ENCODE measurements around the gene ETV3L. TPM values are rescaled to one million over a fixed set of nuclear protein-coding genes. Genes with fewer than 3 reads are reported as not detected.
"Not testable (repeated sequence)": the region's sequence is repeated elsewhere in the genome, so short reads cannot be mapped to it uniquely, and the experiment has no call there.

Gene ETV3L
- total RNA-seq, 1 donor from 2014 or later, result not detected

DNA sequence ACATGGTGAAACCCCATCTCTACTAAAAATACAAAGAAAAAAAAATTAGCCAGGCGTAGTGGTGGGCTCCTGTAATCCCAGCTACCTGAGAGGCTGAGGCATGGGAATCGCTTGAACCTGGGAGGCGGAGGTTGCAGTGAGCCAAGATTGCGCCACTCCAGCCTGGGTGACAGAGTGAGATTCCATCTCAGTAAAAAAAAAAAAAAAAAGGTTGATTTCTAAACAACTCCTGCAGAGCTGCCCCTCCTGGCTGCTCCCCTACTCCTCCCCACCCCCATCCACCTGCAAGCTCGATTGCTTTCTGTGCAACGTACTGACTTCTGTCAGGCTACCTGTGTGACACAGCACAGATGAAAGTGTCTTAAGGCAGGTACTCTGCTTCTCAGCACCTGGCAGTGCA, 13.3 kb downstream of the ETV3L start:
- intact Hi-C loops (cut with micrococcal nuclease), result no loop called here

DNA sequence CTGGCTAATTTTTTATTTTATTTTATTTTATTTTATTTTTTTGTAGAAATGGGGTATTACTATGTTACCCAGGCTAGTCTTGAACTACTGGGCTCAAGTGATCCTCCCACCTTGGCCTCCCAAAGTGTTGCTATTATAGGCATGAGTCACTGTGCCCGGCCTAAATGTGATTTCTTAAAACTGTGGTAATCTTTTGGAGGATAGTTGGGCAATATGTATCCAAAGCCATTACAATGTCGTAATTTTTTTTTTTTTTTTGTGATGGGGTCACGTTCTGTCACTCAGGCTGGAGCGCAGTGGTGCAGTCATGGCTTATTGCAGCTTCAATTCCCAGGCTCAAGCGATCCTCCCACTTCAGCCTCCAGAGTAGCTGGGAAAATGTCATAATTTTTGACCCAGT, 14.2 kb downstream of the ETV3L start:
- intact Hi-C loops (cut with micrococcal nuclease), result no loop called here

DNA sequence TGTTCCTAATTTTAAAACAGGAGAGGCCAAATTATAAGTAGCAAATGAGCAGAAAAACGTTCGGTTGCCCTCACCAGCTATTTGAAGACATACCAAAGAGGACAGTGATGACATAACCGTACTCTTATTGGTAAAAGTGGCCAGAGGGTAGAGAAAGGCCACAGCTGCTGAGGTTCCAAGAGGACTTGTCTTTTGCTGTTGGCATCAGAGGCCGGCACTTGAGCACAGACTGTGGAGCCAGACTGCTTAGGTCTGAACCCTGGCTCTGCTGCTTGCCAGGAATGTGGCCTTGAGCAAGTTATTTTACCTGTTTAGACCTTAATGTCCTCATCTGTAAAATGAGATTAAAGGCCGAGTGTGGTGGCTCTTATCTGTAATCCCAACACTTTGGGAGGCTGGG, 14.9 kb downstream of the ETV3L start:
- intact Hi-C loops (cut with micrococcal nuclease), result no loop called here

DNA sequence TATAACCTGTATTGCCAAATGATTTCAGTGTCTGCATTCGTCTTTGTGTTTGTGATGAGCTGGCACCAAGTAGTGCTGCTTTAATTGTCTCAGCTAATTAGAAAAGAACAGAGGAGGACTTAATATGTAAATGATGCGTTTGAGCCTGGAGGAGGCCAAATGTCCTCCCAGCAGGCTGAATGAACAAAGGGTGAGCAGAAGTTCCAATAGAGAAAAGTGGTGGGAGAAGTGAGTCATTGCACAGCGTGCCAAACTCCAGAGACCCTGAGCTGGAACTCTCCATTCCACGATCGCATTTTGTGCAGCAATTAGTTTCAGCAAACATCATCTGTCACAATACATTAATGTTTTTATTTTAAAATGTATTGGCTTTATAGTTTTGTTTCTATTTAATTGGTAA, 17.9 kb downstream of the ETV3L start:
- intact Hi-C loops (cut with micrococcal nuclease), result no loop called here

DNA sequence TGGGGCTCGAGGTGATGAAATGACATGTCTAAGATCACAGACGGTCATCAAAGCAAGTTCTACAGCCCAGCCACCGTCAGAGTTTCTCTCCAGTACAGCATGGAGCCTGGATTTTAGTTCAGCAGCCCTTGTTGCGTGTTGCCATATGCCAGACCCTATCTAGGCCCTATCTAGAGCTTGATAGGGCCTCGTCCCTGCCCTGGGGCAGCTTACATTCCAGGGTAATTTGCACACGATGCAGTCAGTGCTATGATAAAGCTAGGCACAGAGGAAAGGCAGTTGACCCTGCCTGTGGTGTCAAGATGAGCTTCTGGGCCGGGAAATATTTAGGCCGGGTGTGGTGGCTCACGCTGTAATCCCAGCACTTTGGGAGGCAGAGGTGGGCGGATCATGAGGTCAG, 18.9 kb downstream of the ETV3L start:
- intact Hi-C loops (cut with micrococcal nuclease), result no loop called here

DNA sequence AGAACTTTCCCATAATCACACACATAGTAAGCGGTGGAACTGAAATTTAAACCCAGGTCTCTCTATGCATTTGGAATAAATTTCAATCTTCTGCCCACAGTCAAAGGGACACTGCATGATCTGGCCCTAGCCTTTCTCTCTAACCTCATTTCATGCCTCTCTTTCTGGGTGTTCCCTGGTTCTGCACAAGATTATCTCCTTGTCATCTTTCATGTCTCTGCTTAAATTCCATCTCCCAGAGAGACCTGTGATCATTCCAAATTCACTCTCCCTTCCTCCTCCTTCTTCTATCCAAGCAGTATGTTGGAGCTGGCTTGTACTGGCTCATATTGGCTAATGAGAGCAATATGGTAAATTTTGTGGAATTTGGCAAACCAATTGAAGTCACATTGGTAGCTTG, 22.2 kb downstream of the ETV3L start:
- intact Hi-C loops (cut with micrococcal nuclease), result no loop called here

DNA sequence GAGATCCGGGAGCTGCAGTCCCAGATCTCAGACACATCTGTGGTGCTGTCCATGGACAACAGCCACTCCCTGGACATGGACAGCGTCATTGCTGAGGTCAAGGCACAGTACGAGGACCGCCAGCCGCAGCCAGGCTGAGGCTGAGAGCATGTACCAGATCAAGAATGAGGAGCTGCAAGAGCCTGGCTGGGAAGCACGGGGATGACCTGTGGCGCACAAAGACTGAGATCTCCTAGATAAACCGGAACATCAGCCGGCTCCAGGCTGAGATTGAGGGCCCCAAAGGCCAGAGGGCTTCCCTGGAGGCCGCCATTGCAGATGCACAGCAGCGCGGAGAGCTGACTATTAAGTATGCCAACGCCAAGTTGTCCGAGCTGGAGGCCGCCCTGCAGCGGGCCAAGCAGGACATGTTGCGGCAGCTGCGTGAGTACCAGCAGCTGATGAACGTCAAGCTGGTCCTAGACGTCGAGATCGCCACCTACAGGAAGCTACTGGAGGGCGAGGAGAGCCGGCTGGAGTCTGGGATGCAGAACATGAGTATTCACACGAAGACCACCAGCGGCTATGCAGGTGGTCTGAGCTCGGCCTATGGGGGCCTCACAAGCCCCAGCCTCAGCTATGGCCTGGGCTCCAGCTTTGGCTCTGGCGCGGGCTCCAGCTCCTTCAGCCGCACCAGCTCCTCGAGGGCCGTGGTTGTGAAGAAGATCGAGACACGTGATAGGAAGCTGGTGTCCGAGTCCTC, 25.5 kb downstream of the ETV3L start:
- intact Hi-C loops (cut with micrococcal nuclease), result loop anchor here (1.0 kb wide), 1 partner anchor 164 kb away; no protein-coding TSS in a partner anchor

DNA sequence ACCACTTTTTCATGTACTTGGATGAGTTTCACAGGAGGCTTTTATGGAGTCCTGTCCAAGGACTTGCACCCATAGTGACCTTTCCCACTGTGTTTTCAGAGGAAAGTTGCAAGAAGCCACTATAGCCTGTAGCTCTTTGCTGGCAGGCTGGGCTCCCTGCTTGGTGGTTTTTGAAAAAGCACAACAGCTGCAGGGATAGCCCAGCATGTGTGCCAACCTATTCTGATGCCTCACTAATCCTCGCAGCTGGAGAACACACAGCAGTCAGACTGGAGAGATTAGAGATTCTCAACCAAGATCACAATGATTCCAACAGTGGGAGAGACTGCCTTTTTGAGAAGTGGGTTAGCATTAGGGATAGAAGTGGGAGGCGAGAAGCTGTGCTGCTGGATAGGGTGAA, 30.0 kb downstream of the ETV3L start:
- intact Hi-C loops (cut with micrococcal nuclease), result no loop called here

DNA sequence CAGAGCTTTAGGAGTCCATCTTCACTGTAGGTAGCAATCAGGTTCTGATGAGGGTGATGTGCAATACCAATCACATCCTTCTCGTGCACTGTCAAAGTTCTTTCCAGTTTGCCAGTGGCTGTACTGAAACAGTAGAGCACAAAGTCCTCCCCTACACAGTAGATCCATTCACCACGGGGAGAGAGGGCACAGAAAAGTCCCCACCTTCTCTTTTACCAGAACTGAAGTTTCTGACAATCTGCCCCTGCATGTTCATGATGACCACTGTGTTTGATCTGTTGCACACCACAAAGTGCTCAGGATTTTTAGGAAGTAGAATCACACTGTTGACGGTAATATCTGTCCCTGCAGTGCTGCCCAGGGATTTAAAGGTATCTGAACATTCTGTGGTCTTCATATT, 40.4 kb downstream of the ETV3L start:
- intact Hi-C loops (cut with micrococcal nuclease), result not testable (repeated sequence)

DNA sequence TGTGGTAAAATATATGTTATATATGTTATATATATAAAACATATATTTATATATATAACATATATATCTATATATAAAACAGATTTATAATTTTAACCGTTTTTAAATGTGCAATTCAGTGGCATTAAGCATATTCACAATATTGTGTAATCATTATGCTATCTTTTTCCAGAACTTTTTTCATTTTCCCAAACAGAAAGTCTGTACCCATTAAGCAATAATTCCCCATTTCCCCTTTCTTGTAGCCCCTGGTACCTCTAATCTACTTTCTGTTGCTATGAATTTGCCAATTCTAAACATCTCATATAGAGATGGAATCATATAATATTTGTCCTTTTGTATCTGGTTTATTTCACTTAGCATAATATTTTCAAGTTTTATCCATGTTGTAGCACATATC, 43.3 kb downstream of the ETV3L start:
- intact Hi-C loops (cut with micrococcal nuclease), result no loop called here

DNA sequence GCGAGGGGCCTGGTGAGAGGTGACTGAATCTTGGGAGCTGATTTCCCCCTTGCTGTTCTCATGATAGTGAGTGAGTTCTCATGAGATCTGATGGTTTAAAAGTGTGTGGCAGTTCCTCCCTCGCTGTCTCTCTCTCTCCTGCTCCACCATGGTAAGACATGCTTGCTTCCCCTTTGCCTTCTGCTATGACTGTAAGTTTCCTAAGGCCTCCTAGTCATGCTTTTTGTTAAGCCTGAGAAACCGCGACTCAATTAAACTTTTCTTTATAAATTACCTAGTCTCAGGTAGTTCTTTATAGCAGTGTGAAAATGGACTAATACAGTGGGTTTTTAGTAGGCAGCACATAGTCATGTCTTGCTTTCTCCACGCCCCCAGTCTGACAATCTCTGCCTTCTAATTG, 43.9 kb downstream of the ETV3L start:
- intact Hi-C loops (cut with micrococcal nuclease), result not testable (repeated sequence)

DNA sequence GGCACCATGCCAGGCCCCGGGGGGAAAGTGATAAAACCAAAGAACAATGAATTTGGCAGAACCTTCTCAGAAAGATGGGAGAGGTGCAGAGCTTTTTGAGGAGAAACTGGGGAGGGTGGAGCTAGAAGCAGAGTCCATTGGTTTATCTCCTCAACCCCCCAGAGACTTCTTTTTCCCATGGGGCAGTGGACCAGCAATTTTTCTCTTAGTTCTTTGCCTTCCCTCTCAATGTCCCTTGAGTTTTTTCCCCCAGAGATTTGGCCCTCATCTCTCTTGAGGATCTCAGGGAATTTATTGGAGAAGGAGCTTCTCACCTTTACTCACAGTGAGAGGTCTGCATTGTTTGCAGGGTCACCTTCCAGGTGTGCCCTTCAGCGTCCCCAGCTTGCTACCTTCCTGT, 48.8 kb downstream of the ETV3L start:
- intact Hi-C loops (cut with micrococcal nuclease), result no loop called here

DNA sequence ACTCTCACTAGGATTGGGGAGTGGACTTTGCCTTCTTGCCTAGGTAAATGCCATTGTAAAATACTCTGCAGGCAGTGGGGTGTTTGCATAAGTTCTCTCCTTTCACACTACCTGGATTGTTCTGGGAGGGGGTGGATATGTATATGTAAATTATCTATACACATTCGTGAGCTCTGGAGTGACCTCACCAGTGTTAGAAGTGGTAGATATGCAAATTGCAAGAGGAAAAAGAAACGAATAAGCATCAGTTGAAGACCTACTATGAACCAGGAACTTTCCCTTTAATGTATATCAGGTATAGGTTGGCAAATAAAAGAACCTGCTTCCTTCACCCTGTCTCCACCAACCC, 52.6 kb downstream of the ETV3L start:
- intact Hi-C loops (cut with micrococcal nuclease), result no loop called here

DNA sequence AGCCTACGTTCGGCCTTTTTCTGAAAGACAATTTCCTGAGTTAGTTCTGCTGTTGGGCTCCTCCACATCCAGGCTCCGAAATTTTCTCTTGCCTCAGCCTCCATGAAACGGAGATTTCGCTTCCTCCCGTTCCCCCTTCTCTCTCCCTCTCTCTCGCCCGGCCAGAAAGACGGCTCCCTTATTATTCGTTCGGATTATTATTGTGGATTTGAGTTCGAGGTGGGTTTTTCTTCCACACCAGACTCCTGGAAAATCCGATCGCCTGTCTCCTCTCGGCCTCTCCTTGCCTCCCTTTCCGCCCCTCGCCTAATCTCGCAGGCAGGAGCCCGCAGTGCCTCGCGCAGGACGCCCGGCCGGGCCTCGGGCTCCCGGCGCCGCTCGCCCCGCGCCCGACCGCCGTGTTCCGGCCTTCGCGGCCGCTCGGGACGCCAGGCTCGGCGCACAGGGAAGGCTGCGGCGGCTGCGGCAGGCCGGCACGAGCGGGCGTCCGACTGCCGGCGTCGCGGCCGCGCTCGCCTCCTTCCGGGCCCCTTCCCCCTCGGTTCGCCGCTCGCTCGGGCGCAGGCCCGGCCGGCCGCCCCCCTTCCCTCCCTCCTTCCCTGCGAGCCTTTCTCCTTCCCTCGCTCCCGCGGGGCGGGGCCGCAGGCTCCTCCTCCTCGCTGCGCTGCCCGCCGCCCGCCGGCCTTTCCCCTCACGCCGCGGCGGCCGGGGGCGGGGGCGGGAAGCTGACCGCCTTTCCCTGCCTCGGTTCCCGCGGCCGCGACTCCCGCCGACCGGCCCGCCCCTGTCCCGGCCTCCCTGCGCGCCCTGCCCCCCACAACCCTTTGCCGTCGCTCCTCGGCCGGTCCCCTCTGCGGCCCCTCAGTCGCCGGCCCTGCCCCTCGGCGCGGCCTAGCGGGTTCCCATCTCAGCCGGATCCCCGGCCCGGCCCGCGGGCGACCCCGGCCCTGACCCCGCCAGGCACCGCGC, 54.1 kb downstream of the ETV3L start, which contains the start of gene ARHGEF11:
ARHGEF11 (minus strand) TSS at position 493 of the 969 bp plus-strand sequence. CDS start 1,412 bp downstream, outside the sequence.
- intact Hi-C loops (cut with micrococcal nuclease), result no loop called here

DNA sequence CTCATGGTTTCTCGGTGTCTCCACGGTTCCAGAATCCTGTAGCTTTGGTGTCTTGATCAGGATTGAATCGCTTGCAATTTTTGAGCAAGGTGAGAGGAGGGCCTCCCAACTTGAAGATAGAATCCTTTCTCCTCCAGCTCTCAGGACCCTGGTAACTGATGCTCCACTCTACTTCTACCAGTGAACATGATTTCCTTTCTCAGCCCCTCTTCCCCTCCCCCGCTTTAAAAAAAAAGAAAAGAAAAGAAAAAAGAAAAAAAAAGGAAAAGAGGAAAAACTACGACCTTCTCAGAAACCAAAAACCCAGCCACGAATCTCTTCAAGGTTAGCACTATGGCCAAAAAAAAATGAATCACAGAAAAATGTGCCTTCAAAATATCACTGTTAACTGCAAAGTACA, 55.3 kb downstream of the ETV3L start:
- intact Hi-C loops (cut with micrococcal nuclease), result no loop called here

DNA sequence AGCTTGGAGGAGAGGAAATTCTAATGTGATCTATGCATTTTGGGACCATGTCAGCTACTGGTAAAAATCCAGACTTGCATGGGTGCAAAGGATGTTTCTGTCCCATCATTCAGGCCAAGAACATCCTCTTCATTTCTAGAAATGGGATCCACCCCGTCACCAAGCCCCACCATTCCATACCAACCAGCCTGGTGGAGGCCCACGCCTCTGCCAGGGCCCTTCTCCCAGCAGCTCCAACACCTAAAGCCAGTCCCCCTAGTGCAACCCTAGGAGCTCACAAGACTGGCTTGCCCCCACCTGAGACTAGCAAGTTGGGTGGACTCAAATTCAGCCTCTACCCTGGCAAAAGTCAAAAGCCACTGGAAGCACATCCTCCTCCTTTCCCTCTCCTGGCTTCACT, 55.9 kb downstream of the ETV3L start:
- intact Hi-C loops (cut with micrococcal nuclease), result no loop called here

DNA sequence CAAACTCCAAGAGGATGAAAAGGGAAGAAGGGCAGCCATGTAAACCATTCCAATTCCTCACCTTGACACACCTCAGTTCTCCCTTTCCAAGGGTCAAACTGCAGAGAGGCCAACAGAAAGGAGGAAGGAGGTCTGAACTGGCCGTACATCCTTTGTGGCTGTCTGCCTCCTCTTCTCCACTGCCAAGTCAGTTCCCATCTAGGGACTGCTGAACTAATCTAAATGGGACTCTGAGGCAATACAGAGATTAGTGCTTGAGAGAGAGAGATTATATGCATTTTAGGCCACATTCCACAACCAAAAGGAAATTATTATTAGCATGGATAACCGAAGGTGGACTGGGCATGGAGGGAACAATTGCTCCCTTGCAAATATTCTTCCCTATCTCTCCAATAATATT, 56.8 kb downstream of the ETV3L start:
- intact Hi-C loops (cut with micrococcal nuclease), result no loop called here

Other genes with a start within 250 kb of the ETV3L start
- gene INSRR, start 240.7 kb downstream of the ETV3L start, total RNA-seq, result 0.63 and 0.81 TPM in 2 replicates
- gene NTRK1, start 238.9 kb downstream of the ETV3L start, total RNA-seq, result 13.5 and 13.8 TPM in 2 replicates
- gene PEAR1, start 206.1 kb downstream of the ETV3L start, total RNA-seq, result 0.12 and 0.29 TPM in 2 replicates
- not detected in 2 replicates for gene LRRC71, start 179.2 kb downstream of the ETV3L start, total RNA-seq
- 28.6 and 30.4 TPM in 2 replicates for gene ARHGEF11, start 54.1 kb downstream of the ETV3L start, total RNA-seq
- gene ETV3, start 38.6 kb upstream of the ETV3L start, total RNA-seq, result 45.7 and 49.4 TPM in 2 replicates